Adrenal gland (tissue), 12 donors: ENCODE data around the gene KIAA1671. TPM values are rescaled to one million over a fixed set of nuclear protein-coding genes. Genes with fewer than 3 reads are reported as not detected.

Experiments used
- DNase-seq, 7 donors: peaks; one replicate each; pipeline ENCODE4 v3.0.0-alpha.2; 2019 to 2020
- H3K27ac ChIP-seq, 5 donors: fragments of 200-600 bp; sonication (generic) in 4 of 5; 1 replicate in 3 of 5; 2 replicates in 2 of 5; pipeline versions ENCODE4 v1.5.1 to v1.8.0; 2016 to 2020; ENCODE audit warnings: mild to moderate bottlenecking in 1 of 5
- H3K27me3 ChIP-seq: fragments of 200-600 bp; 2 replicates; pipeline ENCODE4 v1.8.0; 2021
- H3K36me3 ChIP-seq, 2 donors: fragments of 200-600 bp; replicated peaks in 1 of 2; 1 replicate in 1 of 2; 2 replicates in 1 of 2; pipeline versions ENCODE4 v1.5.1 to v1.8.0; 2018 to 2022
- H3K4me1 ChIP-seq, 2 donors: fragments of 200-600 bp; replicated peaks in 1 of 2; 1 replicate in 1 of 2; 2 replicates in 1 of 2; pipeline versions ENCODE4 v1.5.1 to v1.8.0; 2018 to 2021
- H3K4me3 ChIP-seq, 4 donors: fragments of 200-600 bp; sonication (generic) in 3 of 4; one replicate each; pipeline ENCODE4 v1.5.1; 2016 to 2018
- H3K9me3 ChIP-seq, 3 donors: fragments of 200-600 bp; sonication (generic) in 1 of 3; replicated peaks in 1 of 3; 1 replicate in 2 of 3; 2 replicates in 1 of 3; pipeline versions ENCODE4 v1.5.1 to v1.8.0; 2016 to 2021
- POLR2A ChIP-seq, 2 donors: fragments of 450-650 bp; IDR thresholded peaks; one replicate each; pipeline ENCODE4 v1.6.1; 2017; ENCODE audit warnings: antibody characterized with exemption in 2 of 2, mild to moderate bottlenecking in 2 of 2, moderate library complexity in 1 of 2
- WGBS, 4 donors: extraction: QIAGEN DNeasy Blood & Tissue Kit in 2 of 4; methylation state at CpG; one replicate each; pipeline versions ENCODE4 v1.1.5 to v1.1.7; 2013 to 2017; 5-methylcytosine and 5-hydroxymethylcytosine counted together
- intact Hi-C, 2 donors: fragments of 100-400 bp; cut with DNase I; formaldehyde crosslinking; loops; one replicate each; pipeline versions ENCODE4 v1.14.1 to v1.15.0; 2022 to 2023
- polyA plus RNA-seq, 3 donors: library from polyadenylated mRNA; stranded (reverse); fragments of 200-250 nt in 2 of 3; fragments of 350-450 nt in 1 of 3; fragmentation: Illumina TruSeq in 1 of 3; extraction: RNeasy Lipid Tissue Mini Kit (QIAGEN cat#74804) in 1 of 3; gene quantifications; one replicate each; pipeline ENCODE4 v1.2.3, GENCODE V29; 2013 to 2014
- total RNA-seq, 9 donors: library from RNA; depleted of rRNA in 4 of 9; stranded (reverse); fragments of >200 nt in 4 of 9; fragments of 120-200 nt in 1 of 9; fragmentation: NEBNext Ultra II Directional in 1 of 9; extraction: Animal tissue kit (Norgen Biotek cat#: 25700) in 1 of 9; gene quantifications; one replicate each; pipeline versions ENCODE4 v1.1.0 to v1.2.4, GENCODE V29; 2013 to 2023
- TF ChIP-seq, protein P1 (sequence below), 6 experiments: fragments of 450-650 bp in 4 of 6; fragments of 200-600 bp in 2 of 6; sonication (generic) in 1 of 6; IDR thresholded peaks; 1 replicate in 5 of 6; 2 replicates in 1 of 6; pipeline versions ENCODE4 v1.5.1 to v1.8.0; 2016 to 2021; ENCODE audit warnings: antibody characterized with exemption in 6 of 6, mild to moderate bottlenecking in 2 of 6, moderate library complexity in 1 of 6
- donor health status: healthy with polysubstance abuse.
- donor health status: Bipolar disorder and iron deficiency.
- donor health status: DM: yes; HTN: yes; CAD: no.
- donor health status: DM: no; HTN: no; CAD: no.
- donor health status: DM: no; HTN: no; CAD: no.
- donor health status: DM: yes; HTN: yes; CAD: no.

Gene KIAA1671
- total and polyA plus RNA-seq, 12 donors = 5.3 to 71.0 (median 45.8) TPM

DNA sequence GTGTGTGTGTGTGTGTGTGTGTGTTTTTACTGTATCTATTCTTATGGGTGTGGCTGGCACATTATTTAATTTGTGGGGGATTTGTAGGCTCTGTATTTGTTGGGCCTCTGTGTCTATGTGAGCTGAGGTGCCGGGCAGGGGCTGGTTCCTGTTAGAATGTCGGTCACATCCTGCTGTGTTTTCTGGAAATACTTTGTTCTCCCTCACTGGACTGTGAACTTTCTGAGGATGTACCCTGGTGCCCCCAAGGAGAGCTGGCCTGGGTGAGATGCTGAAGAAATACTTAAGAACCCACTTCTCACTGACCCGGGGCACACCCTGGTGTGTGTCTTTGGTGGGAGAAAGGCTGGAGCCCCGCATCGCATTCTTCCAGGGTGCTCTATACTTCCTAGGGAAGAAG, 28.6 kb downstream of the KIAA1671 start:
- Histone ChIP-seq H3K36me3 (no peaks in the 10 kb centered on the region), H3K9me3 (no peaks in the 10 kb centered on the region), H3K27me3 (no peaks in the 10 kb centered on the region), H3K4me3 (no peak overlapping the region), H3K4me1 (peaks cover 47 to 56% of the 10 kb centered on the region in 2 donors), H3K27ac (peak overlapping the region in 3 of 5 donors; percentile 43 to 86 (median 81))
- 81 to 92% (median 83%) methylated on average over 5 of the region's 5 CpGs for WGBS, 4 donors
- DNase-seq = peak in 1 of 7 donors; percentile 39
- TF ChIP-seq, protein P1, sequence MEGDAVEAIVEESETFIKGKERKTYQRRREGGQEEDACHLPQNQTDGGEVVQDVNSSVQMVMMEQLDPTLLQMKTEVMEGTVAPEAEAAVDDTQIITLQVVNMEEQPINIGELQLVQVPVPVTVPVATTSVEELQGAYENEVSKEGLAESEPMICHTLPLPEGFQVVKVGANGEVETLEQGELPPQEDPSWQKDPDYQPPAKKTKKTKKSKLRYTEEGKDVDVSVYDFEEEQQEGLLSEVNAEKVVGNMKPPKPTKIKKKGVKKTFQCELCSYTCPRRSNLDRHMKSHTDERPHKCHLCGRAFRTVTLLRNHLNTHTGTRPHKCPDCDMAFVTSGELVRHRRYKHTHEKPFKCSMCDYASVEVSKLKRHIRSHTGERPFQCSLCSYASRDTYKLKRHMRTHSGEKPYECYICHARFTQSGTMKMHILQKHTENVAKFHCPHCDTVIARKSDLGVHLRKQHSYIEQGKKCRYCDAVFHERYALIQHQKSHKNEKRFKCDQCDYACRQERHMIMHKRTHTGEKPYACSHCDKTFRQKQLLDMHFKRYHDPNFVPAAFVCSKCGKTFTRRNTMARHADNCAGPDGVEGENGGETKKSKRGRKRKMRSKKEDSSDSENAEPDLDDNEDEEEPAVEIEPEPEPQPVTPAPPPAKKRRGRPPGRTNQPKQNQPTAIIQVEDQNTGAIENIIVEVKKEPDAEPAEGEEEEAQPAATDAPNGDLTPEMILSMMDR (IDR thresholded peaks at IDR 0.05) = no peak
- no peak for TF ChIP-seq POLR2A (IDR thresholded peaks at IDR 0.05)
- intact Hi-C loops = no loop called here

DNA sequence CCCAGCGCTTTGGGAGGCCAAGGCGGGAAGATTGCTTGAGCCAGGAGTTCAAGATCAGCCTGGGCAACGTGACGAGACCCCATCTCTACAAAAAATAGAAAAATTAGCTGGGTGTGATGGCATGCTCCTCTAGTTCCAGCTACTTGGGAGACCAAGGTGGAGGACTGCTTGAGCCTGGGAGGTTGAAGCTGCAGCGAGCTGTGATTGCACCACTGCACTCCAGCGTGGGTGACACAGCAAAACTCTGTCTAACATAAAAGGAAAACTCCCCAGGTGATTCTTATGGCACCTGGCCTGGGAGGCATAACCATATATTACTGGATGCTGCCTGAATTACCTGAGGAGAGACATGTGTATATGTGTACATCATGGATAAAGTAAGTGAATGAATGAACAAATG, 29.1 kb downstream of the KIAA1671 start:
- Histone ChIP-seq H3K4me3 (no peak overlapping the region), H3K9me3 (no peaks in the 10 kb centered on the region), H3K36me3 (no peaks in the 10 kb centered on the region), H3K27ac (peak overlapping the region in 3 of 5 donors; percentile 43 to 86 (median 81)), H3K4me1 (peaks cover 41 to 50% of the 10 kb centered on the region in 2 donors), H3K27me3 (no peaks in the 10 kb centered on the region)
- no peak for TF ChIP-seq POLR2A (IDR thresholded peaks at IDR 0.05)
- TF ChIP-seq, protein P1 (IDR thresholded peaks at IDR 0.05) = no peak
- no peak for DNase-seq
- WGBS, 4 donors = 84 to 91% (median 89%) methylated on average over 6 of the region's 6 CpGs
- intact Hi-C loops = no loop called here

DNA sequence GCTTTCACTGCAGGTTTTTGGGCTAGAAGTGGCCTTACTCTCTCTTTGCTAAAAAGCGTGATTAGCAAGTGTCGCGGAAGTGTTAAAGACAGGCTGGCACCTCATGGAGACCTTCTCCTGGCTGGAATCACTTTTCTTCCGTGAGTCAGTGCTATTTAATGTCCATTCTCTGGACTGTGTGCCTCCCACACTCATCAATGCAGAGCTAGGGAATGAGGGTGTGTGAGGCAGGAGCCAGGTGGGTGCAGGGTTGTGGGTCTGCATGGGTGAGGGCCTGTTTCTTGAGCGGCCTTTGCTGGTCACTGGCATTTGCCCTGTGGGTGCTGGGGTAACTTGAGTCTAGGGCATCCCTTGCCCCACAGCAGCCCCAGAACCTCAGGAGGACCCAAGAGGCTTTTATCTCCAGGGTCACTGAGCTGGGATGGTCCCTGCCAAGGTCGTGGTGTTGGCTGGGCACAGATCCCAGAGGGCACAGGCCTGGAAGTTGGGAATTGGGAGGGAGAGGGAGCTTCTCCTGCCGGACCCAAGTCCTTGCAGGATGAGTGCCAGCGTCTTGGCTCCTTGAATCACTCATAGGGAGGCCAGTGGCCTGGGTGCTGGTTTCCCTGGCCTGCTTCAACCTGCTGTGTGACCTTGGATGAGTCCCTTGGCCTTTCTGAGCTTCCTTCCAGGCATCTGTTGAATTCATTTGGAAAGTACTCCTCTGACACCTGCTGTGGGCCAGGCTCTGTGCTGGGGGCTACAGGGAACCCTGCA, 30.0 kb downstream of the KIAA1671 start:
- DNase-seq = peak in 5 of 7 donors; percentile 52 to 71 (median 65)
- H3K4me3 ChIP-seq = no peak overlapping the region
- intact Hi-C loops = no loop called here
- H3K4me1 ChIP-seq = peaks cover 33 to 41% of the 10 kb centered on the region in 2 donors
- H3K27ac ChIP-seq = peak overlapping the region; percentile 47 to 86 (median 65)
- H3K27me3 ChIP-seq = no peaks in the 10 kb centered on the region
- no peaks in the 10 kb centered on the region for H3K36me3 ChIP-seq
- no peak for TF ChIP-seq POLR2A (IDR thresholded peaks at IDR 0.05)
- TF ChIP-seq, protein P1 (IDR thresholded peaks at IDR 0.05) = no peak
- 37 to 54% (median 49%) methylated on average over 4 to 8 of the region's 8 CpGs for WGBS, 4 donors
- H3K9me3 ChIP-seq = no peaks in the 10 kb centered on the region

DNA sequence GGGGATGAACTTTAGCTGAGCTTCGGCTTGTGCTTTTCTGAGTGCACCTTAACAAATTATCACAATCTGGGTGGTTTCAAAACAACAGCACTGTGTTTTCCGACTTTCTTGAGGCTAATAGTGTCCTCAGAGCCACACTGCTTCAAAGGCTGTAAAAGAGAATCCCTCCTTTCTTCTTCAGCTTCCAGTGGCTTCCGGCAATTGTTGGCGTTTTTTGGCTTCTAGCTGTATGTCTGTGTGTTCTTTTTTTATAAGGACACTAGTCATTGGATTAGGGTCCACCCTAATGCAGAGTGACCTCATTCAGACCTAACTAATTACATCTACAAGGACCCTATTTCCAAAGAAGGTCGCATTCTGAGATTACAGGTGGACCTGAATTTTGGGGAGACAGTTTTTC, 30.6 kb downstream of the KIAA1671 start:
- intact Hi-C loops = no loop called here

More for the DNA sequence above, 30.6 kb downstream of the KIAA1671 start:
- WGBS, 4 donors = 47 to 52% (median 49%) methylated on average over 5 of the region's 5 CpGs
- Histone ChIP-seq H3K27me3 (no peaks in the 10 kb centered on the region), H3K36me3 (no peaks in the 10 kb centered on the region), H3K9me3 (no peaks in the 10 kb centered on the region), H3K4me3 (no peak overlapping the region), H3K4me1 (peaks cover 29 to 35% of the 10 kb centered on the region in 2 donors), H3K27ac (peak overlapping the region; percentile 47 to 86 (median 65))
- DNase-seq = no peak
- TF ChIP-seq POLR2A (IDR thresholded peaks at IDR 0.05) = no peak
